ENCODE data around the gene ARHGAP26.
"Not testable (repeated sequence)": the region's sequence is repeated elsewhere in the genome, so short reads cannot be mapped to it uniquely, and the experiment has no call there.

ARHGAP26 gene

DNA sequence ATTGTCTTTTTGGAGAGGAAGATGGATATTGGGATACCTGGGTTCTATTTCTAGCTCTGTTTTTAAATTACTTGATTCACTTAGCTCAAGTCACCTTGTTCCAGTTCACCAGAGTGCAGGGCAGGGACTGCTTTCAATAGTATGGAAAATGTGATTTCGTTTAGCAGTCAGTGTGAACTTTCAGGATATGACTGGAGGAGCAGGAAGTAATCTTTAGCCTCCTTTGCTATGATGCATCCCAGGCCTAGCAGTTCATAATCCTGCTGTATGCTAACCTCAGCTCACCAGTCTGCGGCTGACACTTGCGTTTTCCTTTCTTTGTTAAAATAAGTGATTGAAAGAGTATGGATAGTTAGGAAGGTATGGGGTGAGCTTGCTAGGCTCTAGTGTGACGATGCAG is 169.7 kb downstream of the ARHGAP26 start:
- DNase-seq = no peak

DNA sequence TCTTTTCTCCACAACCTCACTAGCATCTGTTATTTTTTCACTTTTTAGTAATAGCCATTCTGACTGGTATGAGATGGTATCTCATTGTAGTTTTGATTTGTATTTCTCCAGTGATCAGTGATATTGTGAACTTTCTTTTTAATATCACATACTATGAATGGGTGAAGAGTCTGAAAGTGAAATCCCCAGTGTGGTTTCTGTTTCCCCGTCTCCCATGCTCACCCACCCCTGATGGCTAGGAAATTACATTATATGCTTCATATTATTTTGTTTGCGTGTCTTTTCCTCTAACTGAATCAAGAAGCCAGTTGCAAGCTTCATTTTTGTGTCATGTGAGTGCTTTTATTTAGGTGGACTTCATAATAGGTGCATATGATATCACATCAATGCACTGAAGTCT is 171.1 kb downstream of the ARHGAP26 start:
- no peak for DNase-seq

DNA sequence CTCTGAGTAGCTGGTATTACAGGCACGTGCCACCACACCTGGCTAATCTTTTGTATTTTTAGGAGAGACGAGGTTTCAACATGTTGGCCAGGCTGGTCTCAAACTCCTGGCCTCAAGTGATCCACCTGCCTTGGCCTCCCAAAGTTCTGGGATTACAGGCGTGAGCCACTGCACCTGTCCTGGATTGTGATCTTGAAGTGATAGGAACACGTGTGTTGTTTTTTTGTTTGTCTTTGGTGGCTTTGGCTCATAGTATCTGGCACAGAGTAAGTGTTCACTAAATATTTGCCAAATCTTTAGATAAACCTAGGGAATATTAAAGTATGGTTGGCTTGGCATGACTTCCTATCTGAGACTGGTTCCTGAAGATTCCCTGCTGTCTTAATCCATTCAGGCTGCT is 172.7 kb downstream of the ARHGAP26 start:
- no peak for DNase-seq

DNA sequence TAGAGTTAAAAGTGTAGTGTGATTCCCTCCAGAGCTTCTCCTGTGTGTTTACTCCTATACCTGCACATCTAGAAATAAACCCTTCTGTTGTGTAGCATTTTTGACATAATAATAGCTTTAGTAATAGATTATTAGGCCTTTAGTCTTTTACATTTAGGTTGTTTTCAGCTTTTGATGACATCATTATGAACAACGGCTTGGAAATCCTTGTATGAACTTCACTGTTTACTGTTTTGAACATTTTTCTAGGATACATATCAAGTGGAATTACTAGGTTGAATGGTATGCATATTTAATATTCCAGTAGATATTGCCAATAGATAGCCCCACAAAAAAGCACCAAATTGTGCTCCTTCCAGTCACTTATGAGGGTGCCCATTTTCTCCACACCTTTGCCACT is 174.0 kb downstream of the ARHGAP26 start:
- DNase-seq = no peak

DNA sequence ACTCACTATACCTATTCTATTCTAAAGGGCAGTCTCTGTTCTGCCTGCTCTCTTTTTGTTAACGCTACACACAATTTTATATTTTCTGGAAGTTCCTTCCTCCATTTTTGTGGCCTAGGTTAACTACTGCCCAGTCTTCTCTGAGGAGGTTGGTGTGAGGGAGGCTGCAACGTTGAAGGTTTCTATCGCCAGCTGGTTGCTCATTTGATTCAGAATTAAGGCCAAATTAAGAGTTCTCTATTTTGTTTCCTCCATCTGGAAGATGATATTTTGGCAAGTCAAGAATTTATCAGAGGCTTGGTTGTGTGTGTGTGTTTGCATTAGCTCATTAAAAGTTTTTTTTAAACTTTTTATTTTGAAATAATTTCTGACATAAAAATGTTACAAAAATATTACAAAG is 175.1 kb downstream of the ARHGAP26 start:
- DNase-seq = no peak

DNA sequence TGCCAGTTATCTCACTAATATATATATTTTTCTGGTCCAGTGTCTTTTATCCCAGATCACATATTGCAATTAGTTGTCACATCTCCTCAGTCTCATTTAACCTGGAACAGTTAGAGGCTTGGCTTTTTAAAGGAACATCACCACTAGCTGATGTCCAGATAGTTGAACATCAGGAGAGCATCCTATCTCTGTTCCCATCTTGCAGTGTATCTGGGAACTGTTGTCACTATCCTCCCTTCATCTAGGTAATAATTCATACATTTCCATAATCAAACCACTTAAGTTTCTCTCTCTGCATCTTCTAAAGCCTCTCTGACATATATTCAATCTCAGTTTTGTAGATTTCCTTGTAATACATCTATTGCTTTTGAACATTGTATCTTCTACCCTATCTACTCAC is 175.7 kb downstream of the ARHGAP26 start:
- DNase-seq = no peak

DNA sequence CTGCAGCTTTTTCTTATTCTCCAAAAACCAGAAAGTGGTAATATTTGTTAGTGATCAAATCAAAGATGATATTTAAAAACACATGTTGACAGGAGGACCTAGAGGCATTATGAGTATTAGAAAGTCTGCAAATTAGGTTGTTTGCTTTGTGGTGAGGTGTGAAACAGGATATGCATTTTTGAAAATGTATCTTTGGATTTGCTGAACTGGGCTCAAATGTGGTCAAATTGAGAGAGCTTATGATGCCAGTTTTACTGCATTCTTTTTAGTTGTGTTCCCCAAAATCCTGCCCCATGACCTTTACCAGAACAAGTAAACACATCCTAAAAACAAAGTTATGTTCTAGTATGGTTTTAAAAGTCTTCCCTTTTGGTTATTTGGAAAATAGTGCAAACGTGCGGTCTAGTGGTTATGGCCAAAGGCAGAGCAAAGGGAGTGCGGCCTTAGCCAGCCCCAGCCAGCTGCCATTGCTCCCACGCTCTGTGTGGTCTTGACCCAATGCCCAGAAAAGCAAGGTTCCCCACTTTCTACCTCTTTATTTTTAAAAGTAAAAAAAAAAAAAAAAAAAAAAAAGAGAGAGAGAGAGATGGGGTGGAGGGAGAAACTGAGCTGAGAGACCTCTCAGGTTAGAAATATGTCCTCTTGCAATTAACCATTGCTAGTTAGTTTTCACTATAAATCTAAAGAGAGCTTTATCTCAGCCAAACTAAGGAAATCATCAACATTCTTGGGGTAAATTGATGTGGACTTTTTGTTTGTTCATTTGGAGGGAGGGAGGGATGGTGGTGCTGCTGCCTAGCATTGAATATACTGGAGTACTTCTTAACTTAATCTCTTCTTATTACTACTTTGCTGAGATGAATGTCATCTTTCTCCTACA is 176.6 kb downstream of the ARHGAP26 start:
- DNase-seq = no peak

DNA sequence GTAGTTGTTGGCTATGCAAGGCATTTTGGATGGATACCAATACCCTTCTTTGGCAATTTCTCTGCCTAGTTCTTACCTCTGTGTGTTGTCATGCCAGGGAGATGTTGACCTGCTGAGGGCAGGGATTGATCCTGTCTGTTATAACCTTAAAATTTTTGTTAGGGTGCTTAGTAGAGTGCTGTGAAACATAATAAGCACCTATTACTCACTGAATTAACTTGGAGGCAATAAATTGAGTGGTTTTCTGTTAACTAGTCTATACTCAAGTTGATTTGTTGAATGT is 177.2 kb downstream of the ARHGAP26 start:
- no peak for DNase-seq

DNA sequence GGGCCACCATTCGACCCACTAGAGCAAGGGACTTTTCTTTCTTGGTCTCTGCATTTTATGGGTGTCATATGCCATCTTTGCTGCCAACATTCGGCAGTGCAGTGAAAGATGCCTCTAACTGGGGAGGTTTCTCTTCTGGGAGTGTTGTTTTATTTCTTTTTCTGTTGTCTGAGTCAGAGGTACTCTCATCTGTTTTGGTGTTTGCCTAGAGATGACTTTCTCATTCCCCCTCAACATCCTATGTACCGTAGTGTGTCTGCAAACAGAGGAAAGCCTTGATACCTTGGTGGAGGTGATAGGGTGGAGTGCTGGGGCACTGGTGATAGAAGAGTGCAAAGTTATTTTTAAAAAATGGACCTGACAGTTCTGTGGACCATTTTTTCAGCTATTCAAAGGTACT is 182.1 kb downstream of the ARHGAP26 start:
- no peak for DNase-seq

DNA sequence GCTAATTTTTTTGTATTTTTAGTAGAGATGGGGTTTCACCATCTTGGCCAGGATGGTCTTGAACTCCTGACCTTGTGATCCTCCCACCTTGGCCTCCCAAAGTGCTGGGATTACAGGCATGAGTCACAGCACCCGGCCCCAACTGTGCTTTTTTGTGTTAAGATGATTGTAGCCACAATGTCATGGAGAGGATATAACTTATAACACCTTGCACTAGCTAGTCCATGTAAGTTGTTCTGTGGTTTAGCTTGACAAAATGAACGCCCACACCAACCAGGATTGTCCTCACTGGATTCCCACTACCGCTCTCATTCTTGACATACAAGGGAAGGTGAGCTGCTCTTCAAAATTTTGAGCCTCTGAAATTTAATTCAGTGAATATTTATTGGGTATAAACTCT is 182.7 kb downstream of the ARHGAP26 start:
- DNase-seq = not testable (repeated sequence)

DNA sequence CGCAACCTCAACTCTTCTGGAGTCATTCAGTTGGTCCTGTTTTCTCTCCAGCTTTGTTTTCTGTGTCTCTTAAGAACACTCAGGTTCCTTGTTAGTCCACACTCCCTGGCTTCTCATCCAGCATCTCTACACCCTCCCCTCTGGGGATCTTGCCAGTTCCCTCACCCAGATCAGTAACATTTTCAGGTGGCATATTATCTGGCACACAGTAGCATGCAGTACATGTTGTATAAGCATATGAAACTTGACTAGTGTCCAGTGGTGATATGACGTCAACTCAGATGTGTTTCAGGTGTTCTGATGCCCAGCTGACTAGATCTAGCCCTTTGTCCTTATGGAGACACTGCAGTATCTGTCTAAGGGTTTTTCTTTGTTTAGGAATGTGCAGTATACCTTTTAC is 184.3 kb downstream of the ARHGAP26 start:
- DNase-seq = no peak

DNA sequence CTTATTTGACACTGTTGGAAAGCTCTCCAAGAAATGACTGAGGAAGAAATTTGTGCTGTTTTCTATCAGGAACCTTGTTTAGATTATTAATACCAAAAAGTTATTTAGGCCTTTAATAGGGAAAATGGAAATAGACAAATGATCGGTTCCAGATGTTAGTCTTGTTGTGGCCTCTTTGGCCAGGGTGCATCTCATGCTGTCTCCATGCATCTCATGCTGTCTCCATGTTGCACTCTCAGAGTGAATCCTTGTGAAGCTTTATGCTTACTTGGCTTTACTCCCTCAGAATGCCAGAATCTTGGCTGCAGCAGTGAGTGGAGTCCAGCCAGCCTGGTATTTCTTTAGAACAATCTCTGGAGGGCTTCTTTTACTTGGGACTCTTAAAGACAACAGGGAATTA is 185.5 kb downstream of the ARHGAP26 start:
- no peak for DNase-seq

DNA sequence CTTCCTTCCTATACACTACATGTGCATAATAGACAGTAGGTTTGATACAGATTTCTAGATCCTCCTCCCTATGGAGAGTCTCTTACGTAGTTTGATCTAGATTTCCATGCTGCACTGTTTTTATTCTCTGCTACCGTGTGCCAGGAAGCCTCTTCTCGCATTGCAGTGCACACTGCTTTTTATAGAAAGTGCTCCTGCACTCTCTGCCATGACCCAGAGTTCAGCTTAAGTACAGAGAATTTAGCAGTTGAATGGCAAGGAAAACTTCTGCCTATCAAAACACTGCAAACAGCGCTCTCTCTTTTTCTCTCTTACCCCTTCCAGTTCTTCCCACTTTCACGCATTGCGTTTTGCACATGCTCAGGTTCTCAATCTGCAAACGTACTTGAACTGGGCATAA is 187.4 kb downstream of the ARHGAP26 start:
- no peak for DNase-seq

DNA sequence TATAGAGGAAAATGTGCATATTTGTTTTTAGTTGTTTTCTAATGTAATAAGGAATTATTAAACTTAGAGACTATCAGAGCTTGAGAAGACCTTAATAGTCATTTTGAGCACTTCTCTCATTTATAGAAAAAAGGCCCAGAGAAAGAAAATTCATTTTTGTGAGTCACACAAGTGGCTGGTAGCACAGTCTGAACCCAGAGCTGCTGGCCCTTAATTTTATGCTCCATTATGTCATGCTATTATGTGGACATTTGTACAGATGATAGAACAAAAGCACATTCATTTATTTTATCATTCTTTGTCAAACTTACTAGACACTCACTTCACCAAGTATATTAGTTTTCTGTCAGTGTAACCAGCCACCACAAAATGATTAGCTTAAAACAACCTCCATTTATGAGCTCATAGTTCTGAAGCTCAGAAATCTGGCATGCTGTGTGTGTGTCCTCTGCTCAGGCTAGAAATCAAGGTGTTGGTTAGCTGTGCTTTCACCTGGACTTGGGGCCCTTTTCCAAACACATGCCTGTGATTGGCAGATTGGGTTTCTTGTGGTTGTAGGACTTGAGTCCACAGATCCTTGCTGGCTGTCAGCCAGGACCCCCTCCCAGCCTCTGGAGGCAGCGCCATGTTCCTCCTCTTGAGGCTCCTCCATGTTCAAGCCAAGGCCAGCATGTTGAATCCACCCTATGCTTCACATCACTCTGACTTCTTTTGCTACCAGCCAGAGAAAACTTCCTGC is 188.9 kb downstream of the ARHGAP26 start:
- DNase-seq = no peak

DNA sequence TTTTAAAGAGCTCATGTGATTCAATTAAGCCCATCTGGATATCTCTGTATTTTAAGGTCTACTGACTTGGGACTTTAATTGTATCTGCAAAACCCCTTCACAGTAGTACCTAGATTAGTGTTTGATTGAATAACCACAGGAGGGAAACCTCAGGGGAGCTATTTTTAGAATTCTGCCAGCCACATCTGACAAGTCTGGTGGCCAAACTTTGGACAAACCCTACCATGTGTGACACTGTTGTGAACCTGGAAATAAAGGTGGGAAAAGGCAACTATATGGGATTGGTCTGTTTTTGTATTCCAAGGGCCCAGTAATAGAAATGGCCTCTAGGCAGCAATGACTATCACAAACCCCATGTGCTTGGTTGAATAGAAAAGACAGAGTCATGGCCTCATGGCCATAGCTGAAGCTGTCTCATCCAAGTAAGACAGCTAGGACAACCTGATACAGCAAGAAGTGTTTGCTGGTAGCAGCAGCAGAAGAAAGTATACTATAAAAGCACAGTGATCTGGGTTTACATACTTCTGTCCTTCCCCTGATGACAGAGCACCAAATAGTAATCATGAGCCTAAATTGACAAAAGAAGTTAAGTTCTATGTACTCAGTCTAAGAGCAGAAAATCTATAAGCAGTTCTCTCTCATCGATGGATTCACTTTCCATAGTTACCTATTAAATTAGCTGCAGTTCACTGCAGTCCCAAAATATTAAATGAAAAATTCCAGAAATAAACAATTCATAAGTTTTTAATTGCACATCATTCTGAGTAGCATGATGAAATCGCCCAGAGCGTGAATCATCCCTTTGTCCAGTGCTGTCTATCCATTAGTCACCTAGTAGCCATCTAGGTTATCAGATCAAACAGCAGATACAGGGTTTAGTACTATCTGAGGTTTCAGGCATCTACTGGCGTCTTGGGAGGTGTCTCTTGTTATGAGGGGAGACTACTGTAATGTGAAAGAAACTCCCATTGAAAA is 189.8 kb downstream of the ARHGAP26 start:
- DNase-seq = no peak

DNA sequence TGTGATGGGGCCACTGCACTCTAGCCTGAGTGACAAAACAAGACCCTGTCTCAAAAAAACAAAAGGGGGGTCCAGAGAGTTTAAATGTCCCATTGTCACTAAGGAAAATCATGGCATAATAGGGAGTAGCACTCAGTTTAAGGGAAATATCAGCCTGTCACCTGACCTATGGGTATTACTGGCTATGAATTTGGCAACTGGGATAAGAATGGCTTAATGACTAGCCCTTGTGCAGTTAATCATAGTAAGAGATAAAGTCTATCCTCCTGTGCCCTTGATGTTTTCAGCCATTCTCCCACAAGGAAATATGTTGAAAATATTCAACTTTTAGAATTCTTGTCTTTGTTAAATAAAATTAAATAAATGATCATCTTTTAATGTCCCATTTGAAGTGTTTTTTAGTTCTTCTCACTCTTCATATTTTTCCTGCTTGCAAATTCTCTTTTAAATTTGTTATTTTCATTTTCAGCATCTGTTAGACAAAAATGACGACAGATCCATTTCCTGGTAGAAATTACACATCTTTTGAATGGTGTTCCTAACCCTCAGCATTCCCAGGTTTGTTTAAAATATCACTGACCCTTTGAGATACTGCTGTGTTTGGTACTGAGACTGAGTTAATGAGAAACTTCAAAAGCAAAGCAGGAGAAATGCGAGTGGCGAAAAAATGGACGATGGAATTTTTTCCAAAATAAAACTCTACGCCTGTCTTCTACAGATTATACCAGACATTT is 191.4 kb downstream of the ARHGAP26 start:
- no peak for DNase-seq

DNA sequence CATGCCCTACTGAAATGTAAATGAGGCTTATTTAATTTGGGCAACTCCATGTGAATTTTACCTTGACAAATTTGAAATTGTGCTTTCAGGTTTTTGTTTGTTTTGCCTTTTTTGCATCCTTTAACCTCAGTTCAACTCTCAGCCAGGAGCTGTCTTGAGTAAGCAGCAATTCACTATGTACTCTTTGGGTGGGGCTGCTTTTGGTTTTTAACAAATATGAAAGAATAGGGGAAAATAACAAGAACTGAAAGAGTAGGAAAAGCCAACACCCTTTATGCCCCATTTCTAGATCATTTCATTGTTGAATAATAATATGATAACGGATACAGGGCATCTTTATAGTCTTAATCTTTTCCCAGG is 192.0 kb downstream of the ARHGAP26 start:
- no peak for DNase-seq

DNA sequence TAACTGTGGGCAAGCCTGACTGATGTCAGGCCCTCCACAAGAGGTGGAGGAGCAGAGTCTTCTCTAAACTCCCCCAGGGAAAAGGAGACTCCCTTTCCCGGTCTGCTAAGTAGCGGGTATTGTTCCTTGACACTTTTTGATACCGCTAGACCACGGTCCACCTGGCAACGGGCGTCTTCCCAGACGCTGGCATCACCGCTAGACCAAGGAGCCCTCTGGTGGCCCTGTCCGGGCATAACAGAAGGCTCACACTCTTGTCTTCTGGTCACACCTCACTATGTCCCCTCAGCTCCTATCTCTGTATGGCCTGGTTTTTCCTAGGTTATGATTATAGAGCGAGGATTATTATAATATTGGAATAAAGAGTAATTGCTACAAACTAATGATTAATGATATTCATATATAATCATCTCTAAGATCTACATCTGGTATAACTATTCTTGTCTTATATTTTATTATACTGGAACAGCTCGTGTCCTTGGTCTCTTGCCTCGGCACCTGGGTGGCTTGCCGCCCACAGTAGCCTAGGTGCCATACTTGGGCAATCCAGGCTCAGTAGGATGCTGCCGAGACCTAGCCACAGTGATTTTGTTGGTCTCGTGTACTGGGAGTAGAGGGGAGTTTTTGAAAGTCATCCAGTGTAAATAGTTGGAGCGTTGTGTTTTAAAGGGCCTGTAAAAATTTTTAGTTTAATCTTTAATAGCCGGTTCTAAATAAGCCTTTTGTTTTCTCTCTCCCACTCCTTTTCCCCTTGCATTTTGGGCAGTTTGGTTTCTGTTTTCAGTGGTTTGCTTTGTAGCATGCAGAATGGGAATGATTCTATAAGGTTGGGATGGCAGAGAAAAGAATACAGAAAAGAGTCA is 195.3 kb downstream of the ARHGAP26 start:
- not testable (repeated sequence) for DNase-seq

DNA sequence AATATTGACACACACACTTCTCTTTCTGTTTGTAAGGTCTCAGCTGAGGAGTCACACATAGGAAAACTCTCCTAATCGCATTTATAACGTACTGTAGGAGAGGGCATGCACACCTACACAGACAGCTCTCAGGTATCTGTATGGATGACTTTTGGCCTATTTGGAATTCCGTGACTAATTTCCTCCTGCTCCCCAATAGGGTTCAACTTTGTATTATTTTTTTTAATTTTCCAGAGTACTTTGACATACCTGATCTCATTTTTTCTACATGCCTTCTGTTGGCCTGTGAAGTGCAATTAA is 195.9 kb downstream of the ARHGAP26 start:
- DNase-seq = no peak

DNA sequence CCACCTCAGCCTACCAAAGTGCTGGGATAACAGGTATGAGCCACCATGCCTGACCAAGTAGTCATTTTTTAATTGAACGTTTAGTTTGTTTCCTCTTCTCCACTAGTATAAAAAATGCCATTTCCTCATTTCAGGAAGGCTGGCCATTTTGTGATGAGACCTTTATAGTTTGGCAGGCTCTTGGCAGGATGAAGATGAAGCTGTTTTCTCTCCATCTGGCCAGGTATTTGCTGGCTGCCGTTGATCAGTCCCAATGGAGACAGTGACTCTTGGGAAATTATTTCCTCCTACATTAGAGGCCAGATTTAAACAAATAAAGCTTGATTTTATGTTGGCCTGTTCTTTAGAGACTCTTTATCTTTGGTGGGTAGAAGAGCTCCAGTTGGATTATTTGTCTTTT is 199.0 kb downstream of the ARHGAP26 start:
- DNase-seq = no peak

DNA sequence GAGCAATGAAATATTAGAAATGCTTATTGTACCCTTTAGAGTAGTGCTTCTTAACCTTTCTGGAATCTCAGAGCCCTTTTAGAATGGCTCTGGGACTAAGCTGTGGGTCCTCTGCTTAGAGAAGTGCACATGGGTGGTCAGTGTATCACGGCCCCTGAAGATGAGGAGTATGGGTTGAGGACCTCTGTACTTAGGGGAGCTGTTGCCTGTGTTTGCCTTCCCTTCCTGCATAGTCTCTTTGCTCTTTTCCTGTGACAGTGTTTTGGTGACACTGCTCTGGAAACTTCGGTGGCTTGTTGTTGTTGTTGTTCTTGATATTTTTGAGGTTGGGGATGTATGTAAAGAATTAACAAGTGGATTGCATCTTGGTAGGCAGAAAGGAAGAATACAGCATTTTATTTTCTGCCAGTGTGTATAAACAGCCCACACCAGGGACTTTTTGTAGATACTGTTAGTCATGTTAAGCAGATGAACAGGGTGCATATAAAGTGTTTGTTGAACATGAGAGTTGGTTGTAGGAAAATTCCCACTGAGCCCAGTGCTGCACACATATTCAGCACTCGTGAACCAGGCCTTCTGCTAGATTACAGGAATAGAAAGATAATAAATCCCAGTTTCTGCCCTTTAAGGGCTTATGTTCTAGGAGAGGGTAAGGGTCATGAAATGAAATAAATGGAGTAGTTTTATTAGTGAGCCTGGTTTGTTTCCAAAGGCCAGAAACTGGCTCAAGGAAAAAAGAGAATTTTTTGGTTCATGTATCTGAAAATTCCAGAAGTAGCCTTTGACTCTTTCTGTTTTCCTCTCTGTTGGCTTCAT is 199.7 kb downstream of the ARHGAP26 start:
- DNase-seq = no peak
